ENCODE measurements around the gene HSH2D.

DNA sequence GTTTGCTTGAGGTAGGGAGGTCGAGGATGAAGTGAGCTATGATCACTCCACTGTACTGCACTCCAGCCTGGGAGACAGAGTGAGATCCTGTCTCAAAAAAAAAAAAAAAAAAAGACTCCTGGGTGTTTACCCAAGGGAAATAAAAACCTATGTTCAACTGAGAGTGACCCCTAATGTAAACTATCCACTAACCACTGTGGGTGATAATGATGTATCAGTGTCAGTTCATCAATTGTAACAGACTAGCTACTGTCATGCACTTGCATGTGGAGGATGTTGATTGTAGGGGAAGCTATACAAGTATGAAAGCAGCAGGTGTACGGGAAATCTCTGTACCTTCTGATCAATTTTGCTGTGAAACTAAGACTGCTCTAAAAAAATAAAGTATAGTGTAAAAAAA is 32.5 kb downstream of the HSH2D start:
- TF ChIP-seq POLR2A (IDR thresholded peaks at IDR 0.05; ENCODE audit: extremely low read depth, insufficient read length): no peak
- TF ChIP-seq, protein P1, sequence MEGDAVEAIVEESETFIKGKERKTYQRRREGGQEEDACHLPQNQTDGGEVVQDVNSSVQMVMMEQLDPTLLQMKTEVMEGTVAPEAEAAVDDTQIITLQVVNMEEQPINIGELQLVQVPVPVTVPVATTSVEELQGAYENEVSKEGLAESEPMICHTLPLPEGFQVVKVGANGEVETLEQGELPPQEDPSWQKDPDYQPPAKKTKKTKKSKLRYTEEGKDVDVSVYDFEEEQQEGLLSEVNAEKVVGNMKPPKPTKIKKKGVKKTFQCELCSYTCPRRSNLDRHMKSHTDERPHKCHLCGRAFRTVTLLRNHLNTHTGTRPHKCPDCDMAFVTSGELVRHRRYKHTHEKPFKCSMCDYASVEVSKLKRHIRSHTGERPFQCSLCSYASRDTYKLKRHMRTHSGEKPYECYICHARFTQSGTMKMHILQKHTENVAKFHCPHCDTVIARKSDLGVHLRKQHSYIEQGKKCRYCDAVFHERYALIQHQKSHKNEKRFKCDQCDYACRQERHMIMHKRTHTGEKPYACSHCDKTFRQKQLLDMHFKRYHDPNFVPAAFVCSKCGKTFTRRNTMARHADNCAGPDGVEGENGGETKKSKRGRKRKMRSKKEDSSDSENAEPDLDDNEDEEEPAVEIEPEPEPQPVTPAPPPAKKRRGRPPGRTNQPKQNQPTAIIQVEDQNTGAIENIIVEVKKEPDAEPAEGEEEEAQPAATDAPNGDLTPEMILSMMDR (IDR thresholded peaks at IDR 0.05; ENCODE audit: low read depth, low read length): no peak
- no peak for TF ChIP-seq MYC (IDR thresholded peaks at IDR 0.05; ENCODE audit: low read depth, low read length)
- TF ChIP-seq, protein P2, sequence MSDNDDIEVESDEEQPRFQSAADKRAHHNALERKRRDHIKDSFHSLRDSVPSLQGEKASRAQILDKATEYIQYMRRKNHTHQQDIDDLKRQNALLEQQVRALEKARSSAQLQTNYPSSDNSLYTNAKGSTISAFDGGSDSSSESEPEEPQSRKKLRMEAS (IDR thresholded peaks at IDR 0.05; ENCODE audit: low read depth, low read length): no peak

Data from NB4 (cell line).